ENCODE measurements around the gene PLPPR1.

PLPPR1 gene

DNA sequence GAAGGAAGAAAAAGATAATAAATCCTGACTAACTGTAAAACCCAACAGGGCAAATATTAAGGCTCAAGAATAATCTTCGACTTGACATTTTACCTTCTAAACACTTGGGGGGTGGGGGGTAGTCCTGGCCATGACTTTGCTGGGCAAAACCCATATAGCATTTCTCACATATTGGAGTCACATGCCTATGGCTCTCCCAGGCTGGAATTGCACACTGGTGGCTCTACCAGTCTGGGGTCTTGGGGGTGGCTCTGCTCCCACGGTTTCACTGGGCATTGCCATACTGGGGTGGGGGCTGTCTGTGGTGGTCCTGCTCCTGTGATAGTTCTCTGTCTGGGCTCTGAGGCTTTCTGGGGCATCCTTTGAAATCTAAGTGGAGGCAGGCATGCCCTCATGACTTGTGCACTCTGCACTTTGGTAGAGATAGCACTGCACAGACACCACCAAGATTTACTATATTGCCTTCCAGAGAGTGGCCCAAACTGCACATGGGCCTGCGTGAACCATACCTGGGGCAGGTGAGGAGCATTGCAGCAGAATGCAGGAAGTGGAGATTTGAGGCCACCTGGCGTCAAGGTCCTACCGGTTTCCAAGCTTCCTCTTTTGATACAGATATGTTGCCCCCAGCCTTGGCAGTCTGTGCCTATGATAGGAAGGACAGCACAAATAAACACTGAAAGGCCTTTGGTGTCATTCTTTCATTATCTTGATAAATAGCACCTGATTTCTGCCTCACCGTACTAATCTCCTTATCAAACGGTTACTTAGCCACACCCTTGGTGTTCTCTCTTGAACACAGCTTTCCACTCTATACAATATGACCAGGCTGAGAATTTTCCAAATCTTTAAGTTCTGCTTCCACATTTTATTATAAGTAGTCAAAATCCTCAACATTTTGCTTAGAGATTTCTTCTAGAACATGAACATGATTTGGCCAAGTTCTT is 326.5 kb downstream of the PLPPR1 start:
- DNase-seq, result no peak

- no peak for DNase-seq
These were observed 328.1 kb downstream of the PLPPR1 start for GRCh38 chr9:101356619-101357018.

DNA sequence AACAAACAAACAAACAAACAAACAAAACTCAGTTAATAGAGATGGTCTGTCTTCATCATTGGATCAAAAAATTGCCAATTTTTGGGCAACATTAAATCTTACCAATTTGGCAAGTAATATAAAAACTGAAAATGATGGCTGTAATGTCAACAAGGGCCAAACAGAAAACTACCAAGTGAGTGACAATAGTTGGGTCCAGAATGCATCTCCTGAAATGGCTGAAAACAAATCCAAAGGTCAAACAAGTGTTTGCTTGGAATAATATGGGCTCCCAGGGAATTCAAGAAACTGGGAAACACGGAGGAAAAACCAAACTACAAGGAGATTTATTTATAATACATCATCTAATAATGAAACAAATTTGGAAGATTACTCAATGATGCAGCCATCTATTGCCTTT is 331.2 kb downstream of the PLPPR1 start:
- no peak for DNase-seq

- DNase-seq, result no peak
These were observed 332.1 kb downstream of the PLPPR1 start for GRCh38 chr9:101360647-101361046.

DNA sequence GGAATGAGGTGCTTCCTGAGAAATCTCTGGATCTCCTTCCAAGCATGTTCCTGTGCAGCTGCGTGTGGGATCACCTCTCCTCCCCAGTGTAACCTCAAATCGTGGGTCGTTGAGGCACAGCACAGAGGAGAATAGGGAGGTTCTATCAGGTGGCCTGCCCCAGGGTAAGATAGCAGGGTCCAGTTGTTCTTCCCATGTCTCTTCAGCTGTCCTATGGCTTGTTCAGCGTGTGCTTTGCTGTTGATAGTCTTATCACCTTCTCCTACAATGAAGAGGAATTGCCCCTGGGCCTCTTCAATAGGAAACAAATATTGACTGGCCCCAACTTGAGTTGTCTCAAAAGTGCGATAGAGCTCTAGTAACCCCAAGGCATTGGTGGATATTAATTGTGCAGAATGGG is 333.9 kb downstream of the PLPPR1 start:
- DNase-seq, result no peak

DNA sequence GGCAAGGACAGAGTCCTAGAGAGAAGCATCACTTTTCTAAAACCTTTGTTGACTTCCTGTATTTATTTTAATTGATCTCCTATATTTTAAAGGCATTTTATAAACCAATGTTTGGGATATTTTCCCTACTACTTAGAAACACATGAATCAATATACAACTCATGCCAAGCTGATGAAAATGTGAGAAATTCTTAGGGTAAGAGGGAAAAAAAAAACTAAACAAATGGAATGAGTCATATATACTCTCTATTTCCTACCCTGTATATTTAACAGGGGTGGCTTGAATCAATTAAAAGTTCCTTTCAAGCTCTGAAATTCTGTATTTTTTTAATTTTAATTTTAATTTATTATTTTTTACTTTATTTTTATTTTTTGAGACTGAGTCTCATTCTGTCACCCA is 336.7 kb downstream of the PLPPR1 start:
- DNase-seq, result no peak

GRCh38 chr9:101366038-101366756 is 337.7 kb downstream of the PLPPR1 start:
- no peak for DNase-seq

DNA sequence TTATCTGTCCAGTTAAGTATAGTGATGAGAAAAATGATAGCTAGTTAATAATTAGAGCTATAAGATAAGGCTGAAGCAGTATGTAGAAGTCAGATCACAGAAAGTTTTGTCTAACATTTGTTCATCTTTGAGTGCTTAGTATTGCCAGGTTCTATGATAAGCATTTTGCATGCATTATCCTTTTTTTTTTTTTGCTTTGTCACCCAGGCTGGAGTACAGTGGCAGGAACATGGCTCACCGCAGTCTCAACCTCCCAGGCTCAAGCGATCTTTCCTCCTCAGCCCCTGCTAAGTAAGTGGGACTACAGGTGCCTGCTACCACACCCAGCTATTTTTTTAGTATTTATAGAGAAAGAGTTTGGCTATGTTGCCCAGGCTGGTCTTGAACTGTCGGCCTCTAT is 338.8 kb downstream of the PLPPR1 start:
- DNase-seq, result no peak

- DNase-seq, result no peak
These were observed 340.8 kb downstream of the PLPPR1 start for GRCh38 chr9:101369286-101369685.

GRCh38 chr9:101369884-101370531 is 341.5 kb downstream of the PLPPR1 start:
- no peak for DNase-seq

DNA sequence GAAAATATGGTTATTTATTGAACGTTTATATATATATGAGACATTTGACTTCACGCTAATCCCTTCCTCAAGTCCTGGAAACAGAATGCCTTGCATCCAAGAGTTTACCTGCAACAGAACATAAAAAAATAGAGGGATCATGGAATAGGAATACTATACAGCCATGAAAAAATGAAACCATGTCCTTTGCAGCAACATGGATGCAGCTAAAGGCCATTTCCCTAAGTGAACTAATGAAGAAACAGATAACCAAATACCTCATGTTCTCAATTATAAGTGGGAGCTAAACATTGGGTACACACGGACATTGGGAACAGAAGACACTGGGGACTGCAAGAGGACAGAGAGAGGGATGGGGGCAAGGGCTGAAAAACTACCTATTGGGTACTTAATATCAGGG is 343.3 kb downstream of the PLPPR1 start:
- no peak for DNase-seq

DNA sequence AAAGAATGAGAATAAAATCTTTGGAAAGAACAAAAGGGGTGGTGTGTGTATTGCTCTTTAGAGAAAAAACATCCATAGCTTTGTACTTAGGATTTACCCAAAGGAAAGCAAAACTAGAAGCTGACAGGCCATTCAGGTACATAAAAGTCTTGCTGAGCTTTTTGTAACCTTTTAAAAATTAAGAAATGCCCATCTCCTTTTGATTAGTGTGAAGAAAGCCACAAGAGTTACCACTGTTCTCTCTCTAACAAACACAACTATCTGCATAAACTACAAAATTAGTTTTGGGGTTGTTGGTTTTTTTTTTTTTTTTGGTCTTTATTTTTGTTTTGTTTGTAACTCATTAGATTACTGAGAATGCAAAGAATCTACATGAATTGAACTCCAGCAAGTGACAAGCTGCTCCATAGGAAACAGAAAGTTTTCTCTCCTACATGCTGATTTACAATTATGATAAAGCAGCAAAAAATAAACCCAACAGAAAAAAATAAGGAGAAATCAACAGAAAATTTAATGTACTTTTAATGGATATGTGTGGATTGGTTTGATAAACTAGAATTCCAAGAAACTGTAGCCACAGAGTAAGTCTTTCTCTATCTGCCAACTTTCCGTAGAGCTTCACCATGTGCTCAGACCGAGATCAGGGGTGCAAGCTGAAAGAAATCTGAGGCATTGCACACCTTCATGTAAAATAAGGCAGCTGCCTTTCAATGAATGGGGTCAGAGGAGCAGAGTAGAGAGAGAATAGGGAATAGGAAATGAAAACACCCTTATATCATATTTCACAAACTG is 344.0 kb downstream of the PLPPR1 start:
- no peak for DNase-seq
